HEK293 (cell line): ENCODE data around the gene NAPSA.

Experiments used
- CTCF ChIA-PET: fragments of 350-600 bp; formaldehyde crosslinking; extraction: SDS; loops from one replicate; lab custom pipeline; 2021; ENCODE audit warnings: antibody characterized with exemption; lab: Yijun Ruan, JAX
- POLR2A ChIA-PET: fragments of 300-600 bp; formaldehyde crosslinking; extraction: SDS; loops from one replicate; lab custom pipeline; 2020; ENCODE audit warnings: antibody characterized with exemption, inconsistent platforms; lab: Yijun Ruan, JAX
- H3K27ac ChIP-seq: fragments of 200-500 bp; sonication (Bioruptor generic); 2 replicates; pipeline ENCODE4 v1.5.1; 2014; ENCODE audit warnings: low read depth, low read length, control low read depth, inconsistent platforms; ENCODE audit errors: extremely low read depth
- H3K36me3 ChIP-seq, 2 experiments: fragments of 200-500 bp in 1 of 2; sonication (Bioruptor generic) in 1 of 2; 1 replicate in 1 of 2; 2 replicates in 1 of 2; pipeline ENCODE4 v1.5.1; 2014 to 2017; ENCODE audit warnings: inconsistent platforms in 2 of 2, low read length in 2 of 2; ENCODE audit not compliant: control insufficient read depth in 2 of 2, insufficient read depth in 1 of 2
- H3K4me1 ChIP-seq: fragments of 200-500 bp; sonication (Bioruptor generic); 2 replicates; pipeline ENCODE4 v1.5.1; 2014; ENCODE audit warnings: mild to moderate bottlenecking, low read length, inconsistent platforms; ENCODE audit not compliant: control insufficient read depth, insufficient read depth
- H3K4me3 ChIP-seq: 2 replicates; pipeline ENCODE4 v1.5.1; 2011; ENCODE audit warnings: low read depth, mild to moderate bottlenecking, control low read depth, low read length, moderate library complexity
- H3K9me3 ChIP-seq: fragments of 200-500 bp; sonication (Bioruptor generic); 2 replicates; pipeline ENCODE4 v1.5.1; 2014; ENCODE audit warnings: low read depth, low read length, inconsistent platforms; ENCODE audit not compliant: control insufficient read depth, insufficient read depth
- BCL11A ChIP-seq: fragments of 450-650 bp; formaldehyde crosslinking; IDR thresholded peaks from 2 replicates; pipeline ENCODE4 v1.5.1; 2016; ENCODE audit warnings: low read depth, missing biosample characterization, missing genetic modification characterization
- HOXA7 ChIP-seq: sonication (generic); formaldehyde crosslinking; IDR thresholded peaks from 2 replicates; pipeline ENCODE4 v1.8.1; 2022; ENCODE audit warnings: missing genetic modification reagents, borderline replicate concordance
- KLF1 ChIP-seq: fragments of 450-650 bp; formaldehyde crosslinking; IDR thresholded peaks from 2 replicates; pipeline ENCODE4 v1.5.1; 2016; ENCODE audit warnings: missing biosample characterization, missing genetic modification characterization
- ZNF114 ChIP-seq: fragments of 450-650 bp; formaldehyde crosslinking; IDR thresholded peaks from 2 replicates; pipeline ENCODE4 v1.5.0; 2017; ENCODE audit warnings: missing biosample characterization, missing genetic modification characterization
- ZNF133 ChIP-seq: fragments of 450-650 bp; formaldehyde crosslinking; IDR thresholded peaks from 2 replicates; pipeline ENCODE4 v1.5.1; 2016; ENCODE audit warnings: missing biosample characterization, missing genetic modification characterization
- ZNF157 ChIP-seq: fragments of 450-650 bp; formaldehyde crosslinking; IDR thresholded peaks from 2 replicates; pipeline ENCODE4 v1.5.1; 2016; ENCODE audit warnings: missing biosample characterization, missing genetic modification characterization
- ZNF24 ChIP-seq: fragments of 450-650 bp; formaldehyde crosslinking; IDR thresholded peaks from 2 replicates; pipeline ENCODE4 v1.5.1; 2016; ENCODE audit warnings: missing biosample characterization, missing genetic modification characterization
- ZNF404 ChIP-seq: fragments of 450-650 bp; formaldehyde crosslinking; IDR thresholded peaks from 2 replicates; pipeline ENCODE4 v1.5.1; 2017; ENCODE audit warnings: missing biosample characterization, missing genetic modification characterization
- ZNF549 ChIP-seq: fragments of 450-650 bp; IDR thresholded peaks from 2 replicates; pipeline ENCODE4 v1.5.1; 2018; ENCODE audit warnings: missing biosample characterization, missing genetic modification characterization, mild to moderate bottlenecking, inconsistent platforms, moderate library complexity
- ZNF585B ChIP-seq: fragments of 450-650 bp; formaldehyde crosslinking; IDR thresholded peaks from 2 replicates; pipeline ENCODE4 v1.5.1; 2016; ENCODE audit warnings: missing biosample characterization, missing genetic modification characterization
- ZNF654 ChIP-seq: fragments of 450-650 bp; formaldehyde crosslinking; IDR thresholded peaks from 2 replicates; pipeline ENCODE4 v1.5.1; 2016; ENCODE audit warnings: low read depth, missing biosample characterization, missing genetic modification characterization
- ZNF660 ChIP-seq: fragments of 450-650 bp; IDR thresholded peaks from 2 replicates; pipeline ENCODE4 v1.5.1; 2018; ENCODE audit warnings: missing biosample characterization, mild to moderate bottlenecking, missing genetic modification characterization
- ZNF701 ChIP-seq: fragments of 450-650 bp; formaldehyde crosslinking; IDR thresholded peaks from 2 replicates; pipeline ENCODE4 v1.5.1; 2016; ENCODE audit warnings: missing biosample characterization, missing genetic modification characterization
- ZNF768 ChIP-seq: fragments of 450-650 bp; formaldehyde crosslinking; IDR thresholded peaks from 2 replicates; pipeline ENCODE4 v1.5.1; 2018; ENCODE audit warnings: missing biosample characterization, mild to moderate bottlenecking, missing genetic modification characterization
- ZNF785 ChIP-seq: fragments of 450-650 bp; formaldehyde crosslinking; IDR thresholded peaks from 2 replicates; pipeline ENCODE4 v1.5.1; 2016; ENCODE audit warnings: missing biosample characterization, missing genetic modification characterization
- ZSCAN23 ChIP-seq: fragments of 450-650 bp; formaldehyde crosslinking; IDR thresholded peaks from 2 replicates; pipeline ENCODE4 v1.5.1; 2016; ENCODE audit warnings: missing biosample characterization, missing genetic modification characterization
- TF ChIP-seq, protein P1 (sequence below): fragments of 450-650 bp; formaldehyde crosslinking; IDR thresholded peaks from 2 replicates; pipeline ENCODE4 v1.5.1; 2016; ENCODE audit warnings: missing biosample characterization, missing genetic modification characterization
- TF ChIP-seq, protein P2 (sequence below): fragments of 450-650 bp; formaldehyde crosslinking; IDR thresholded peaks from 2 replicates; pipeline ENCODE4 v1.5.1; 2016; ENCODE audit warnings: missing biosample characterization, missing genetic modification characterization, borderline replicate concordance

NAPSA gene

DNA sequence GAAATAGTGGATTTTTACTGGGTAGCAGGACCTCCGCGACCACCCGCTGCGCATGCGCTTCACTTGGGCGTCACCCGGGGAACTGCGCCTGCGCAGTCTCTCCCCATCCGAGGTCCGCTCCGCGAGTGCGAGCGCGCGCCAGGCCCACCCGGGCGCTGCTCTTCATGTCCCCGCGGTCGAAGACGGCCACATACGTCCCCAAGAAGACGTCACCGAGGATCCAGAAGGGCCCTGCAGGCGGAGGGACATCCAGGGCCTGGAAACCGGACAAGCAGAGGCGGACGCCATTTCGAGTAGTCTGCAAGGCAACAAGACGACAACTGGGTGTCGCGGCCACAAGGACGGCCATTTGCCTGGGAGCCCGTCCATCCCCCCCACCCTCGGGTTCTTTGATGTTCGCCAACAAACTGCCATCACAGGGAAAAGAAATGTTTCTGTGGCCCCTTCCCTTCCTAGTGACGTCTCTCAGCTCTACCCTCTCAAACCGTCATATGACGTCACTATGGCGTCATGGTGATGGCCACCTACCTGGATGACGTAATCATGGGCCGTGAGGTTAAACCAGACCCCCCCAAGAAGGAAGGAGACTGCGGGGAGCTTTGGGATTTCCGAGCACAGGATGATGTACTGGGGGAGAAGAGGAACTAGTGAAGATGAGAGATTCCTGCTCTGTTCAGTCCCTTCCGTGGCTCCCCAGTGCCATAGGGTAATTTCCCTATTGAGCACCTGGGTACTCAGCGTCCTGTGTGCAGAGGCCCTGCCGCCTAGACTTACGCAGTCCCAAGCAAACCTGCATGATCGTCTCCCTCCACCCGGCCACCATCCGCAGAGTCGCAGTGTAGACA is 6.7 kb downstream of the NAPSA start:
- Histone ChIP-seq H3K9me3 (no peaks in the 10 kb centered on the region), H3K36me3 (peaks cover 0 to 5% of the 10 kb centered on the region in 2 experiments; a peak in 1 of 3 replicates), H3K27ac (no peak overlapping the region), H3K4me1 (no peaks in the 10 kb centered on the region), H3K4me3 (no peak overlapping the region)
- ChIA-PET POLR2A (no interaction called here), CTCF (interaction anchor here (0.6 to 2.4 kb wide), 8 partner anchors 9 to 915 kb away, joined by 3 to 40 read pairs (median 8); no protein-coding TSS in a partner anchor)
- no peak for TF ChIP-seq ZNF785 (tag by site-specific recombination)
- TF ChIP-seq, protein P1, sequence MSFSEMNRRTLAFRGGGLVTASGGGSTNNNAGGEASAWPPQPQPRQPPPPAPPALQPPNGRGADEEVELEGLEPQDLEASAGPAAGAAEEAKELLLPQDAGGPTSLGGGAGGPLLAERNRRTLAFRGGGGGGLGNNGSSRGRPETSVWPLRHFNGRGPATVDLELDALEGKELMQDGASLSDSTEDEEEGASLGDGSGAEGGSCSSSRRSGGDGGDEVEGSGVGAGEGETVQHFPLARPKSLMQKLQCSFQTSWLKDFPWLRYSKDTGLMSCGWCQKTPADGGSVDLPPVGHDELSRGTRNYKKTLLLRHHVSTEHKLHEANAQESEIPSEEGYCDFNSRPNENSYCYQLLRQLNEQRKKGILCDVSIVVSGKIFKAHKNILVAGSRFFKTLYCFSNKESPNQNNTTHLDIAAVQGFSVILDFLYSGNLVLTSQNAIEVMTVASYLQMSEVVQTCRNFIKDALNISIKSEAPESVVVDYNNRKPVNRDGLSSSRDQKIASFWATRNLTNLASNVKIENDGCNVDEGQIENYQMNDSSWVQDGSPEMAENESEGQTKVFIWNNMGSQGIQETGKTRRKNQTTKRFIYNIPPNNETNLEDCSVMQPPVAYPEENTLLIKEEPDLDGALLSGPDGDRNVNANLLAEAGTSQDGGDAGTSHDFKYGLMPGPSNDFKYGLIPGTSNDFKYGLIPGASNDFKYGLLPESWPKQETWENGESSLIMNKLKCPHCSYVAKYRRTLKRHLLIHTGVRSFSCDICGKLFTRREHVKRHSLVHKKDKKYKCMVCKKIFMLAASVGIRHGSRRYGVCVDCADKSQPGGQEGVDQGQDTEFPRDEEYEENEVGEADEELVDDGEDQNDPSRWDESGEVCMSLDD (tag by site-specific recombination), result no peak
- TF ChIP-seq ZNF157, result no peak
- TF ChIP-seq HOXA7 (CRISPR knock-in tag), result no peak
- no peak for TF ChIP-seq BCL11A
- no peak for TF ChIP-seq ZNF701
- TF ChIP-seq ZNF660, result no peak
- TF ChIP-seq ZSCAN23 (tag by site-specific recombination), result no peak
- no peak for TF ChIP-seq ZNF404 (tag by site-specific recombination)
- no peak for TF ChIP-seq ZNF549
- TF ChIP-seq ZNF585B (tag by site-specific recombination), result no peak
- no peak for TF ChIP-seq ZNF24 (tag by site-specific recombination)
- no peak for TF ChIP-seq ZNF768 (tag by site-specific recombination)
- no peak for TF ChIP-seq ZNF114
- TF ChIP-seq, protein P2, sequence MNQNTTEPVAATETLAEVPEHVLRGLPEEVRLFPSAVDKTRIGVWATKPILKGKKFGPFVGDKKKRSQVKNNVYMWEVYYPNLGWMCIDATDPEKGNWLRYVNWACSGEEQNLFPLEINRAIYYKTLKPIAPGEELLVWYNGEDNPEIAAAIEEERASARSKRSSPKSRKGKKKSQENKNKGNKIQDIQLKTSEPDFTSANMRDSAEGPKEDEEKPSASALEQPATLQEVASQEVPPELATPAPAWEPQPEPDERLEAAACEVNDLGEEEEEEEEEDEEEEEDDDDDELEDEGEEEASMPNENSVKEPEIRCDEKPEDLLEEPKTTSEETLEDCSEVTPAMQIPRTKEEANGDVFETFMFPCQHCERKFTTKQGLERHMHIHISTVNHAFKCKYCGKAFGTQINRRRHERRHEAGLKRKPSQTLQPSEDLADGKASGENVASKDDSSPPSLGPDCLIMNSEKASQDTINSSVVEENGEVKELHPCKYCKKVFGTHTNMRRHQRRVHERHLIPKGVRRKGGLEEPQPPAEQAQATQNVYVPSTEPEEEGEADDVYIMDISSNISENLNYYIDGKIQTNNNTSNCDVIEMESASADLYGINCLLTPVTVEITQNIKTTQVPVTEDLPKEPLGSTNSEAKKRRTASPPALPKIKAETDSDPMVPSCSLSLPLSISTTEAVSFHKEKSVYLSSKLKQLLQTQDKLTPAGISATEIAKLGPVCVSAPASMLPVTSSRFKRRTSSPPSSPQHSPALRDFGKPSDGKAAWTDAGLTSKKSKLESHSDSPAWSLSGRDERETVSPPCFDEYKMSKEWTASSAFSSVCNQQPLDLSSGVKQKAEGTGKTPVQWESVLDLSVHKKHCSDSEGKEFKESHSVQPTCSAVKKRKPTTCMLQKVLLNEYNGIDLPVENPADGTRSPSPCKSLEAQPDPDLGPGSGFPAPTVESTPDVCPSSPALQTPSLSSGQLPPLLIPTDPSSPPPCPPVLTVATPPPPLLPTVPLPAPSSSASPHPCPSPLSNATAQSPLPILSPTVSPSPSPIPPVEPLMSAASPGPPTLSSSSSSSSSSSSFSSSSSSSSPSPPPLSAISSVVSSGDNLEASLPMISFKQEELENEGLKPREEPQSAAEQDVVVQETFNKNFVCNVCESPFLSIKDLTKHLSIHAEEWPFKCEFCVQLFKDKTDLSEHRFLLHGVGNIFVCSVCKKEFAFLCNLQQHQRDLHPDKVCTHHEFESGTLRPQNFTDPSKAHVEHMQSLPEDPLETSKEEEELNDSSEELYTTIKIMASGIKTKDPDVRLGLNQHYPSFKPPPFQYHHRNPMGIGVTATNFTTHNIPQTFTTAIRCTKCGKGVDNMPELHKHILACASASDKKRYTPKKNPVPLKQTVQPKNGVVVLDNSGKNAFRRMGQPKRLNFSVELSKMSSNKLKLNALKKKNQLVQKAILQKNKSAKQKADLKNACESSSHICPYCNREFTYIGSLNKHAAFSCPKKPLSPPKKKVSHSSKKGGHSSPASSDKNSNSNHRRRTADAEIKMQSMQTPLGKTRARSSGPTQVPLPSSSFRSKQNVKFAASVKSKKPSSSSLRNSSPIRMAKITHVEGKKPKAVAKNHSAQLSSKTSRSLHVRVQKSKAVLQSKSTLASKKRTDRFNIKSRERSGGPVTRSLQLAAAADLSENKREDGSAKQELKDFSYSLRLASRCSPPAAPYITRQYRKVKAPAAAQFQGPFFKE (tag by site-specific recombination), result no peak
- TF ChIP-seq ZNF654 (tag by site-specific recombination), result no peak
- no peak for TF ChIP-seq KLF1
- TF ChIP-seq ZNF133 (tag by site-specific recombination), result no peak
